ENCODE data around the gene ZC3HAV1L. TPM values are rescaled to one million over a fixed set of nuclear protein-coding genes. Genes with fewer than 3 reads are reported as not detected.

Gene ZC3HAV1L
- total and polyA plus RNA-seq, 2 of the 13 experiments (the other 11 are each of a cell fraction or from before 2014, with no cell fraction given) = 8.4 to 11.1 TPM

GRCh38 chr7:139034855-139035585 is 822 bp downstream of the ZC3HAV1L start:
- H4K20me1 ChIP-seq (ENCODE audit: insufficient read depth, low read length) = peaks cover 4% of the 10 kb centered on the region; the same call in 1 of the 2 replicates
- H3K4me3 ChIP-seq (replicated peaks in 1 of 3; ENCODE audit: insufficient read depth in 1 of 3, low read depth in 2 of 3, low read length in 3 of 3) = peak overlapping the region; percentile 51 to 79 (median 72)
- DNase-seq (ENCODE audit: low spot score) = no peak
- intact Hi-C loops (cut with micrococcal nuclease; ENCODE audit: unreplicated experiment) (no loop called here), in situ Hi-C loops (cut with HindIII; ENCODE audit: extremely low pct_ligation_motif_present, low pct_unique_long_range_greater_than_20kb) (no loop called here)
- peak overlapping the region; percentile 59 for H3K4me2 ChIP-seq (ENCODE audit: low read depth, low read length)
- ChIA-PET CTCF (ENCODE audit: low intra/inter-chr PET ratio, low total read pairs) (no interaction called here), POLR2A (interaction anchor here (1.2 kb wide), 1 partner anchor 40 kb away, joined by 3 read pairs; no protein-coding TSS in a partner anchor)
- H3K4me1 ChIP-seq (ENCODE audit: insufficient read depth, low read length) = peaks cover 45% of the 10 kb centered on the region
- no peak overlapping the region for H2AFZ ChIP-seq (ENCODE audit: low read length)
- H3K9ac ChIP-seq (ENCODE audit: insufficient read depth, low read depth, low read length) = peak overlapping the region; percentile 74
- no peak for FAIRE-seq
- peak overlapping the region; percentile 62 for H3K27ac ChIP-seq (ENCODE audit: extremely low read length, insufficient read depth, low read length)
- peaks cover 10% of the 10 kb centered on the region for H3K79me2 ChIP-seq (ENCODE audit: insufficient read depth, low read length)
- H3K27me3 ChIP-seq (ENCODE audit: control insufficient read depth in 1 of 2, insufficient read depth in 2 of 2, low read length in 2 of 2) = no peaks in the 10 kb centered on the region
- H3K9me3 ChIP-seq (ENCODE audit: low read length) = no peaks in the 10 kb centered on the region
- WGBS (ENCODE audit: low lambda C conversion rate) = 57% methylated on average over 24 of the region's 47 CpGs
- no TSS peak for BruUV-seq (replicated peaks)
- peaks cover 0 to 2% of the 10 kb centered on the region in 2 experiments; a peak in 1 of 5 replicates for H3K36me3 ChIP-seq (replicated peaks in 1 of 2; ENCODE audit: control insufficient read depth in 1 of 2, insufficient read depth in 2 of 2, low read length in 2 of 2)
- ATAC-seq = peak; percentile 74
- TF ChIP-seq ZNF264 (CRISPR knock-in tag; IDR thresholded peaks at IDR 0.05) (no peak), ZNF547 (CRISPR knock-in tag; IDR thresholded peaks at IDR 0.05) (no peak), ZNF567 (CRISPR knock-in tag; IDR thresholded peaks at IDR 0.05; ENCODE audit: borderline replicate concordance) (no peak), ZNF644 (CRISPR knock-in tag; IDR thresholded peaks at IDR 0.05; ENCODE audit: low read depth) (no peak), MAX (IDR thresholded peaks at IDR 0.05) (no peak), ZNF451 (CRISPR knock-in tag; IDR thresholded peaks at IDR 0.05) (no peak), RORA (CRISPR knock-in tag; IDR thresholded peaks at IDR 0.05) (no peak), SAP130 (CRISPR knock-in tag; IDR thresholded peaks at IDR 0.05; ENCODE audit: low read depth) (peak; percentile 6; the same call in 1 of the 2 replicates), THAP9 (CRISPR knock-in tag; IDR thresholded peaks at IDR 0.05; ENCODE audit: borderline replicate concordance) (no peak), GTF3A (CRISPR knock-in tag; conservative IDR thresholded peaks at IDR 0.05) (no peak), ARID2 (CRISPR knock-in tag; IDR thresholded peaks at IDR 0.05; ENCODE audit: borderline replicate concordance) (0 out of 2 replicates have a peak, but pooled peaks have one; percentile 13), MAF1 (CRISPR knock-in tag; IDR thresholded peaks at IDR 0.05; ENCODE audit: borderline replicate concordance) (no peak), TAF1 (CRISPR knock-in tag; IDR thresholded peaks at IDR 0.05) (no peak)
- TF ChIP-seq, protein P1, sequence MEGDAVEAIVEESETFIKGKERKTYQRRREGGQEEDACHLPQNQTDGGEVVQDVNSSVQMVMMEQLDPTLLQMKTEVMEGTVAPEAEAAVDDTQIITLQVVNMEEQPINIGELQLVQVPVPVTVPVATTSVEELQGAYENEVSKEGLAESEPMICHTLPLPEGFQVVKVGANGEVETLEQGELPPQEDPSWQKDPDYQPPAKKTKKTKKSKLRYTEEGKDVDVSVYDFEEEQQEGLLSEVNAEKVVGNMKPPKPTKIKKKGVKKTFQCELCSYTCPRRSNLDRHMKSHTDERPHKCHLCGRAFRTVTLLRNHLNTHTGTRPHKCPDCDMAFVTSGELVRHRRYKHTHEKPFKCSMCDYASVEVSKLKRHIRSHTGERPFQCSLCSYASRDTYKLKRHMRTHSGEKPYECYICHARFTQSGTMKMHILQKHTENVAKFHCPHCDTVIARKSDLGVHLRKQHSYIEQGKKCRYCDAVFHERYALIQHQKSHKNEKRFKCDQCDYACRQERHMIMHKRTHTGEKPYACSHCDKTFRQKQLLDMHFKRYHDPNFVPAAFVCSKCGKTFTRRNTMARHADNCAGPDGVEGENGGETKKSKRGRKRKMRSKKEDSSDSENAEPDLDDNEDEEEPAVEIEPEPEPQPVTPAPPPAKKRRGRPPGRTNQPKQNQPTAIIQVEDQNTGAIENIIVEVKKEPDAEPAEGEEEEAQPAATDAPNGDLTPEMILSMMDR (CRISPR knock-in tag; IDR thresholded peaks at IDR 0.05) = peak; percentile 37; the same call in 1 of the 2 replicates
- TF ChIP-seq, protein P2, sequence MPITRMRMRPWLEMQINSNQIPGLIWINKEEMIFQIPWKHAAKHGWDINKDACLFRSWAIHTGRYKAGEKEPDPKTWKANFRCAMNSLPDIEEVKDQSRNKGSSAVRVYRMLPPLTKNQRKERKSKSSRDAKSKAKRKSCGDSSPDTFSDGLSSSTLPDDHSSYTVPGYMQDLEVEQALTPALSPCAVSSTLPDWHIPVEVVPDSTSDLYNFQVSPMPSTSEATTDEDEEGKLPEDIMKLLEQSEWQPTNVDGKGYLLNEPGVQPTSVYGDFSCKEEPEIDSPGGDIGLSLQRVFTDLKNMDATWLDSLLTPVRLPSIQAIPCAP (CRISPR knock-in tag; IDR thresholded peaks at IDR 0.05; ENCODE audit: low read depth) = no peak
- TF ChIP-seq, protein P3, sequence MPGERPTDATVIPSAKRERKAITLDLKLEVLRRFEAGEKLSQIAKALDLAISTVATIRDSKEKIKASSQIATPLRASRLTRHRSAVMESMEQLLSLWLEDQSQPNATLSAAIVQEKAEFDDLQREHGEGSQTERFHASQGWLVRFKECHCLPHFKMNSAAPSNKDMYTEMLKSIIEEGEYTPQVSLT (CRISPR knock-in tag; IDR thresholded peaks at IDR 0.05; ENCODE audit: borderline replicate concordance, low read depth) = no peak
- TF ChIP-seq, protein P4, sequence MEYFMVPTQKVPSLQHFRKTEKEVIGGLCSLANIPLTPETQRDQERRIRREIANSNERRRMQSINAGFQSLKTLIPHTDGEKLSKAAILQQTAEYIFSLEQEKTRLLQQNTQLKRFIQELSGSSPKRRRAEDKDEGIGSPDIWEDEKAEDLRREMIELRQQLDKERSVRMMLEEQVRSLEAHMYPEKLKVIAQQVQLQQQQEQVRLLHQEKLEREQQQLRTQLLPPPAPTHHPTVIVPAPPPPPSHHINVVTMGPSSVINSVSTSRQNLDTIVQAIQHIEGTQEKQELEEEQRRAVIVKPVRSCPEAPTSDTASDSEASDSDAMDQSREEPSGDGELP (IDR thresholded peaks at IDR 0.05; ENCODE audit: borderline replicate concordance, low read depth) = 0 out of 2 replicates have a peak, but pooled peaks have one; percentile 26

Measured in HepG2 (cell line).